NOMO-1 treated with dmso at 0.1 percent for 144 hours (cell line): ENCODE results near the gene SLC1A6.
"Not testable (repeated sequence)": the region's sequence is repeated elsewhere in the genome, so short reads cannot be mapped to it uniquely, and the experiment has no call there.

Experiments
- DNase-seq: peaks from one replicate; lab custom pipeline; 2025; ENCODE audit not compliant: unreplicated experiment; lab: John Stamatoyannopoulos, UW

The SLC1A6 gene

DNA sequence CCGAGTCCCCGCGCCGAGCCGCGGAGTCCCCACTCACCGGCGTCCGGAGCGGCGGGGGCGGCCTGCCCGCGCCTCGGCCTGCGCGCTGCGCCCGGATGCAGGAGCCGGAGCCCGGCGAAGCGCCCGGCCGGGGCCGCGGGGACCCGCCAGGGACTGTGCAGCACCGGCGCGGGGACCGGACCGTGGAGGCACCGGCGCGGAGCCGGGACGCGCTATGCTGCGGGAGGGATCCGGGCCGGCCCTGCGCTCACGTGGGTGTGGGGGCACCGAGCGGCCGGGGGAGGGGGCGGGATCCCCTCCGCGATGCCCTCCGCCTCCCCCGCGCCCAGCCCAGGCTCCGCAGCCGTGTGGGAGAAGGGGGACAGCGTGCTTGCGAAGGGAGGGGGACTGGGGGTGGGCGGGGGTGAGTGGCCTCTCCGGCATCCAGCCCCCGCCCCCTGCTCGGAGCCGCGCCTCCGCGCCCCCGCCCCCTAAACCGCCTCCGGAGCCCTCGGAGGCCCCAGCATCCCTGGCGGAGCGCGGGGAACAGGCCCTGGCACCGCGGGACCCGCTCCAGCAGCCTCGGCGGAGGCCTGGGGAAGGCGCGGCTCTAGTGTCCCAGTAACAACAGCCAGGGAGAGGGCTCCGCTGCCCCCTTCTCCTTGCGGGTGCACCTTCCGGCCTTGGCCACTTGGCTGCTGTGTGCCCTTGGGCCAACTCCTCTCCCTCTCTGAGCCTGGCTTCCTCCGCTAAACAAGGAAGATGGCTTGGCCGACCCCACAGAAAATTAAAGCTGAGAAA, at the start of gene SLC1A6:
Gene SLC1A6, minus strand, starts transcription at position 389 of the 780 bp plus-strand sequence. CDS start 6,954 bp downstream, outside the sequence.
- DNase-seq = no peak

DNA sequence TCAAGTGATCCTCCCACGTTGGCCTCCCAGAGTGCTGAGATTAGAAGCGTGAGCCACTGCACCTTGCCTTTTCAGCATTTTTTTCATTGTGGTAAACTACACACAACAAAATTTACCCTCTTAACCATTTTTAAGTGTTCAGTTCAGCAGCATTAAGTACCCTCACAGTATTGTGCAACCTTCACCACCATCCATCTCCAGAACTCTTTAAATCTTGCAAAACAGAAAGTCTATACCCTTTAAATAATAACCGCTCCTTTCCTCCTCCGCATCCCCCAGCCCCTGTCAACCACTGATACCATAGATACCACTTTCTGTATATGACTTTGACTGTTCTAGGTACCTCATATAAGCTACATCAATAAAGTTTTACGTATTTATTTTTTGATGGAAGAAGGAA, 48.8 kb upstream of the SLC1A6 start:
- DNase-seq = no peak

GRCh38 chr19:15025217-15025616, 45.6 kb upstream of the SLC1A6 start:
- DNase-seq = no peak

DNA sequence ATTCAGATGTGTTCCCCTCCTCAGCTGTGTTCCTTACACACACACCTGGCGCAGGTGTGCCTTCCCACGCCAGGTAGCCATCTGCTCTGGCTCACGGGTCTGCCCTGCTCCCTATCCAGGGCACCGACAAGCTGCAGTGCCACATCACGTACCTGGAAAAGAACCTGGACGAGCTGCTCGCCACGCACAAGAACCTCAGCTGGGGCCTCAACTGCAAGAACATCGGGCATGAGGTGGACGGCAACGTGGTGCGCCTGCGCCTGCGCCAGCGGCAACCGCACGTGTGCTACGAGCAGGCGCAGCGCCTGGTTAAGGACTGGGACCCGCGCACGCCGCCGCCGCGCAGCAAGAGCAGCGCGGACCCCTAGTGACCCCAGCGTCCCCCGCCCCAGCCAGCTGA, 43.1 kb upstream of the SLC1A6 start:
- DNase-seq = no peak

- no peak for DNase-seq
These were observed 41.8 kb upstream of the SLC1A6 start for GRCh38 chr19:15021286-15022007.

DNA sequence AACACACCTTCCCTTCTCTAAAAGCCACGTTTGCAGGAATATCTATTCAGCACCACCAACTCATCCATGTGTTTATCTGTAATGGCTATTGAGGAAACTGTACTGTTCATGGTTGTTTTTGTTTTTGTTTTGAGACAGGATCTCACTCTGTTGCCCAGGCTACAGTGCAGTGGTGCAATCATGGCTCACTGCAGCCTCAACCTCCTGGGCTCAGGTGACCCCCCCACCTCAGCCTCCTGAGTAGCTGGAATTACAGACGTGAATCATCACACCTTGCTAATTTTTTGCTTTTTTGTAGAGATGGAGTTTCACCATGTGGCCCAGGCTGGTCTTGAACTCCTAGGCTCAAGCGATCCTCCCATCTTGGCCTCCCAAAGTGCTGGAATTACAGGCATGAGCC, 39.2 kb upstream of the SLC1A6 start:
- DNase-seq = not testable (repeated sequence)

- no peak for DNase-seq
These were observed 36.4 kb upstream of the SLC1A6 start for GRCh38 chr19:15015946-15016542.

GRCh38 chr19:15014579-15014978, 34.9 kb upstream of the SLC1A6 start:
- DNase-seq = no peak

GRCh38 chr19:15010501-15011300, 31.0 kb upstream of the SLC1A6 start:
- DNase-seq = no peak

DNA sequence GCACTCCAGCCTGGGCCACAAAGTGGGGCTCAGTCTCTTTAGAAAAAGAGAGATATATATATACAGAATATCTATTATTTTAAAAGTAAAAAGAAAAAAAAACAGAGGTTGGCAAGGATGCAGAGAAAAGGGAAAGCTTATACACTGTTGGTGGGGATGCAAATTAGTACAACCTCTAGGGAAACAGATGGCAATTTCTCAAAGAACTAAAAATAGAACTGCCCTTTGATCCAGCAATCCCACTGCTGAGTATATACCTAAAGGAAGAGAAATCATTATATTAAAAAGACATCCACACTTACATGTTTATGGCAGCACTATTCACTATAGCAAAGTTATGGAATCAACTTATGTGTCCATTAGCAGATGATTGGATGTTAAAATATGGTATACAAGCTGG, 28.6 kb upstream of the SLC1A6 start:
- DNase-seq = no peak

DNA sequence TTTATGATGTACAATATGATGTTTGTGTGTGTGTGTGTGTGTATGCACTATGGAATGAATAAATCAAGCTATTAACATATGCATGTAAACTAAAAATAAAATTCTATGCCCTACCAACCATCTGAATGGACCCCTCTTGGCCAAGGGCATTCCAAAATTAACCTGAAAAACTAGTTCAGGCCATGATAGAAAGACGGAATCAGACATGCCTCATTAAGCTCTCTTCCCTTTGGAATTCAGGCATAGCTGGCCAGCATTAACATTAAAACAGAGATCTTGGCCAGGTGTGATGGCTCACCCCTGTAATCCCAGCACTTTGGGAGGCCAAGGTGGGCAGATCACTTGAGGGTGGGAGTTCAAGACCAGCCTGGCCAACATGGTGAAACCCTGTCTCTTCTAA, 18.3 kb upstream of the SLC1A6 start:
- DNase-seq = no peak

GRCh38 chr19:14992780-14993179, 13.1 kb upstream of the SLC1A6 start:
- DNase-seq = no peak

DNA sequence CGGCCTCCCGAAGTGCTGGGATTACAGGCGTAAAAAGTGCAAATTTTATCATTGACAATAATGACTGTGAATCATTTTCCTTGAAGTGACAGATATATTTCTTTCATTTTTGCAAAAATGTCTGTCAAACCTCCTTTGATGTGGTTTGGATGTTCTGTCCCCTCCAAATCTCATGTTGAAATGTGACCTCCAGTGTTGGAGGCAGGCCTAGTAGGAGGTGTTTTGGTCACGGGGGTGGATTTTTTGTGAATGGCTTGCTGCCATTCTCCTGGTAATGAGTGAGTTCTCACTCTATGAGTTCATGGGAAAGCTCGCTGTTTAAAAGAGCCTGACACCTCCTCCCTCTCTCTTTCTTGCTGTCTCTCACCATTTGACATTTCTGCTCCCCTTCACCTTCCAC, 5.5 kb upstream of the SLC1A6 start:
- no peak for DNase-seq

DNA sequence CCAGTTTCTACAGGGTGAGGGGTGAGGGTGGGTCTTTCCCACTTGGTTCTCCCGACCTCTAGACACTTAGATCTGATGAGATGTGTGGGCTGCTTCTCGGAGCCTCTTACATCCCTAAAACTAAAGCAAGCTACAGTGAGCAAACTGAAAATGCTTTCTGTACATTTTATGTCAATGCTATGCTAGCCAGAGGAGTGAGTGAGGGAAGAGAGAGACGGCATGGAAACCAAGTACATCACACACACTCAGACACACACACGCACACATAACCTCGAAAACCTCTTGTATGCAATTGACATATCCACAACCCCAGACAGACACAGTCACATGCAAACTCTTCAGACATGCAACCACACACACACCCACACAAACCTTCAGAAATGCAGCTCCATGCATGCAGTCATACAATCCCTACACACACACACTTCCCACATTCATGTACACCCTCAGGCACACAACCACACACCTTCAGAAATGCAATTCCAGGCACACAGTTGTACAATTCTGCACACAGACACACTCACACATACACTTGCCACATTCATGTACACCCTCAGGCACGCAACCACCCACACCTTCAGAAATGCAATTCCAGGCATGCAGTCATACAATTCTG, 1.4 kb downstream of the SLC1A6 start:
- DNase-seq = no peak

- DNase-seq = no peak
These were observed 2.5 kb downstream of the SLC1A6 start for GRCh38 chr19:14977128-14977527.

GRCh38 chr19:14974488-14974887, 5.2 kb downstream of the SLC1A6 start:
- no peak for DNase-seq

GRCh38 chr19:14972676-14973075, 7.0 kb downstream of the SLC1A6 start:
- no peak for DNase-seq

DNA sequence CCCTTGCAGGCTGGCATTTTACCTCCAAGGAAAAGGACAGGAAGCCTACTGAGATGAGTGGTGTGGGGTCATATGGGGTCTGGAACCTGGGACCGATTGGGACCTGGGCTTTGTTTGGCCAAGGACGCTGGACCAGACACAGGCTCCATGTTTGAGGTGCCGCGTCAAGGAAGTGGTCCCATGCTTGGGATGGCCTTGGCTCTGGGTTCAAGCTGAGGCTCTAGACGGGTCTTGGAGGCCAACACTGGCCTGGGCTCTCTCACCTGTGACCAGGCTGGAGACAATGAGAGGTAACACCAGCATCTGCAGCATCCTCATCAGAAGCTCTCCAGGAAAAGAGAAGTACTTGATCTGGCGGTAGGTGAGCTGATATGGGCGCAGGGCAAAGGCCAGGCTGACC, 8.2 kb downstream of the SLC1A6 start:
- DNase-seq = no peak

- DNase-seq = no peak
These were observed 11.4 kb downstream of the SLC1A6 start for GRCh38 chr19:14968247-14968646.

- DNase-seq = no peak
These were observed 17.5 kb downstream of the SLC1A6 start for GRCh38 chr19:14961956-14962685.
